Left lung (tissue), 10 donors: ENCODE results near the gene NOTCH4. TPM values are rescaled to one million over a fixed set of nuclear protein-coding genes. Genes with fewer than 3 reads are reported as not detected.

Source experiments
- ATAC-seq: fragments of 200-7000 bp; cut with Tn5 transposase; one replicate; pipeline ENCODE4 v1.9.1; 2020; ENCODE audit warnings: moderate library complexity
- DNase-seq, 4 donors: peaks; one replicate each; pipeline ENCODE4 v3.0.0-alpha.2; 2013 to 2020
- H3K27ac ChIP-seq, 2 donors: fragments of 200-600 bp; sonication (generic) in 1 of 2; one replicate each; pipeline versions ENCODE4 v1.5.0 to v1.8.0; 2020 to 2021
- H3K27me3 ChIP-seq, 2 donors: fragments of 200-600 bp; sonication (generic) in 1 of 2; one replicate each; pipeline versions ENCODE4 v1.5.0 to v1.8.0; 2020 to 2021
- H3K36me3 ChIP-seq, 2 donors: fragments of 200-600 bp; sonication (generic) in 1 of 2; one replicate each; pipeline versions ENCODE4 v1.5.0 to v1.8.0; 2020 to 2021
- H3K4me1 ChIP-seq, 2 donors: fragments of 200-600 bp; one replicate each; pipeline ENCODE4 v1.8.0; 2021
- H3K4me3 ChIP-seq, 2 donors: fragments of 200-600 bp; sonication (generic) in 1 of 2; one replicate each; pipeline versions ENCODE4 v1.5.0 to v1.8.0; 2020 to 2021; ENCODE audit warnings: mild to moderate bottlenecking in 1 of 2
- H3K9me3 ChIP-seq, 2 donors: fragments of 200-600 bp; sonication (generic) in 1 of 2; one replicate each; pipeline versions ENCODE4 v1.5.0 to v1.8.0; 2020 to 2021
- CTCF ChIP-seq, 2 donors: fragments of 200-600 bp; sonication (generic) in 1 of 2; IDR thresholded peaks; one replicate each; pipeline versions ENCODE4 v1.5.0 to v1.8.0; 2021; ENCODE audit warnings: antibody characterized with exemption in 2 of 2
- intact Hi-C, 2 donors: fragments of 100-400 bp; cut with DNase I; formaldehyde crosslinking; loops; one replicate each; pipeline versions ENCODE4 v1.11.2 to v1.14.2; 2022
- polyA plus RNA-seq, 6 donors: library from polyadenylated mRNA; unstranded; fragments of 120-200 nt; gene quantifications; one replicate each; pipeline ENCODE4 v1.2.1, GENCODE V29; 2013; ENCODE audit not compliant: insufficient read length in 6 of 6
- total RNA-seq, 2 donors: library from RNA; stranded (reverse); fragmentation: NEBNext Ultra II Directional; extraction: Animal tissue kit (Norgen Biotek cat#: 25700); gene quantifications; one replicate each; pipeline ENCODE4 v1.2.1, GENCODE V29; 2021
- donor health status: DM: no; HTN: yes; CAD: no.
- donor health status: DM: no; HTN: no; CAD: no.

The NOTCH4 gene
- total and polyA plus RNA-seq, 8 donors, result 37.0 to 58.4 (median 50.7) TPM

GRCh38 chr6:32167761-32168262 lies 56.1 kb downstream of the NOTCH4 start:
- no peak for ATAC-seq
- H3K27me3 ChIP-seq, result peaks cover 0 to 9% of the 10 kb centered on the region in 2 donors
- DNase-seq, result peak in 1 of 4 donors; percentile 17
- no peaks in the 10 kb centered on the region for H3K9me3 ChIP-seq
- H3K4me1 ChIP-seq, result peaks cover 0 to under 1% of the 10 kb centered on the region in 2 donors
- H3K4me3 ChIP-seq, result no peak overlapping the region
- peak overlapping the region in 1 of 2 donors; percentile 28 for H3K27ac ChIP-seq
- TF ChIP-seq CTCF (IDR thresholded peaks at IDR 0.05), result no peak
- peaks cover 0 to 53% of the 10 kb centered on the region in 2 donors for H3K36me3 ChIP-seq
- intact Hi-C loops, result no loop called here

- Histone ChIP-seq H3K4me3 (no peak overlapping the region), H3K9me3 (no peaks in the 10 kb centered on the region), H3K27me3 (peaks cover 0 to 9% of the 10 kb centered on the region in 2 donors), H3K4me1 (no peaks in the 10 kb centered on the region), H3K27ac (peak overlapping the region in 1 of 2 donors; percentile 28), H3K36me3 (peaks cover 0 to 53% of the 10 kb centered on the region in 2 donors)
- intact Hi-C loops, result no loop called here
- peak in 1 of 4 donors; percentile 66 for DNase-seq
- TF ChIP-seq CTCF (IDR thresholded peaks at IDR 0.05), result no peak
- ATAC-seq, result no peak
Measured at GRCh38 chr6:32167154-32167760, 56.6 kb downstream of the NOTCH4 start.

GRCh38 chr6:32166411-32167061 lies 57.3 kb downstream of the NOTCH4 start:
- no peaks in the 10 kb centered on the region for H3K9me3 ChIP-seq
- no peak for TF ChIP-seq CTCF (IDR thresholded peaks at IDR 0.05)
- H3K36me3 ChIP-seq, result peaks cover 0 to 53% of the 10 kb centered on the region in 2 donors
- peaks cover 0 to 9% of the 10 kb centered on the region in 2 donors for H3K27me3 ChIP-seq
- no peaks in the 10 kb centered on the region for H3K4me1 ChIP-seq
- intact Hi-C loops, result no loop called here
- peak in 1 of 4 donors; percentile 59 for DNase-seq
- H3K4me3 ChIP-seq, result no peak overlapping the region
- no peak overlapping the region for H3K27ac ChIP-seq
- no peak for ATAC-seq

GRCh38 chr6:32164295-32164694 lies 59.6 kb downstream of the NOTCH4 start, which contains the start of gene EGFL8:
TSS of gene EGFL8 (plus strand) at chr6:32164595. CDS start at chr6:32166166, 1,571 bp downstream.
- intact Hi-C loops, result no loop called here
- peaks cover 0 to 31% of the 10 kb centered on the region in 2 donors for H3K36me3 ChIP-seq

More at GRCh38 chr6:32164295-32164694, 59.6 kb downstream of the NOTCH4 start, which contains the start of gene EGFL8:
- H3K4me1 ChIP-seq, result no peaks in the 10 kb centered on the region
- no peak within 1 kb of the TSS for H3K4me3 ChIP-seq
- ATAC-seq, result no peak
- H3K27ac ChIP-seq, result peak within 1 kb of the TSS; percentile 51 to 57
- H3K27me3 ChIP-seq, result peaks cover 0 to 9% of the 10 kb centered on the region in 2 donors
- no peaks in the 10 kb centered on the region for H3K9me3 ChIP-seq
- no peak for TF ChIP-seq CTCF (IDR thresholded peaks at IDR 0.05)
- no peak for DNase-seq
